AML-193 (cell line): ENCODE measurements around the gene PHB1.
A peak's percentile ranks its signal among the peaks of the same experiment; 100 is the strongest.

ENCODE experiments used
- DNase-seq, 2 experiments: peaks; one replicate each; lab custom pipeline; 2025; lab: John Stamatoyannopoulos, UW

The PHB1 gene

GRCh38 chr17:49414622-49415350 is at the start of gene PHB1:
TSS of gene PHB1 (minus strand) at chr17:49414882. CDS start at chr17:49413264, 1,618 bp downstream.
- DNase-seq, result peak; percentile 100

GRCh38 chr17:49464049-49464448 is 49.4 kb upstream of the PHB1 start:
- DNase-seq, result no peak

GRCh38 chr17:49461580-49461979 is 46.9 kb upstream of the PHB1 start:
- DNase-seq, result no peak

GRCh38 chr17:49460401-49460800 is 45.7 kb upstream of the PHB1 start:
- no peak for DNase-seq

- DNase-seq, result no peak
Measured at GRCh38 chr17:49459401-49459984, 44.8 kb upstream of the PHB1 start.

GRCh38 chr17:49457564-49458535 is 43.2 kb upstream of the PHB1 start:
- DNase-seq, result no peak

- DNase-seq, result no peak
Measured at GRCh38 chr17:49456183-49456965, 41.7 kb upstream of the PHB1 start.

GRCh38 chr17:49455272-49455861 is 40.7 kb upstream of the PHB1 start:
- no peak for DNase-seq

GRCh38 chr17:49454050-49454449 is 39.4 kb upstream of the PHB1 start:
- DNase-seq, result no peak

- no peak for DNase-seq
Measured at GRCh38 chr17:49452661-49453060, 38.0 kb upstream of the PHB1 start.

- DNase-seq, result no peak
Measured at GRCh38 chr17:49452201-49452600, 37.5 kb upstream of the PHB1 start.

GRCh38 chr17:49450735-49451134 is 36.1 kb upstream of the PHB1 start:
- DNase-seq, result no peak

GRCh38 chr17:49450181-49450580 is 35.5 kb upstream of the PHB1 start:
- no peak for DNase-seq

- DNase-seq, result no peak
Measured at GRCh38 chr17:49447628-49448302, 33.1 kb upstream of the PHB1 start.

- no peak for DNase-seq
Measured at GRCh38 chr17:49445591-49445990, 30.9 kb upstream of the PHB1 start.

- no peak for DNase-seq
Measured at GRCh38 chr17:49444384-49444783, 29.7 kb upstream of the PHB1 start.

GRCh38 chr17:49443862-49444261 is 29.2 kb upstream of the PHB1 start:
- DNase-seq, result no peak

- no peak for DNase-seq
Measured at GRCh38 chr17:49442041-49442440, 27.4 kb upstream of the PHB1 start.

- no peak for DNase-seq
Measured at GRCh38 chr17:49441578-49441977, 26.9 kb upstream of the PHB1 start.

GRCh38 chr17:49440581-49440980 is 25.9 kb upstream of the PHB1 start:
- DNase-seq, result no peak
